Measurements from ENCODE around the gene KRT76.

KRT76 gene

GRCh38 chr12:52771505-52771904 is 5.6 kb downstream of the KRT76 start:
- Histone ChIP-seq H3K27ac (no peak overlapping the region), H3K36me3 (ENCODE audit: insufficient read depth) (no peaks in the 10 kb centered on the region), H3K4me1 (ENCODE audit: low read depth, poor library complexity, severe bottlenecking) (no peaks in the 10 kb centered on the region), H4K20me1 (ENCODE audit: insufficient read depth) (no peaks in the 10 kb centered on the region), H3K9ac (no peak overlapping the region), H2AFZ (ENCODE audit: low read depth) (no peak overlapping the region), H3K79me2 (ENCODE audit: insufficient read depth, low read depth) (no peaks in the 10 kb centered on the region), H3K4me3 (IDR thresholded peaks at IDR 0.05; ENCODE audit: insufficient read depth, low read depth, low read length) (no peak overlapping the region), H3K4me2 (no peak overlapping the region), H3K27me3 (ENCODE audit: insufficient read depth, low read depth) (peaks cover 13% of the 10 kb centered on the region; the same call in 1 of the 2 replicates)
- no peak for TF ChIP-seq CTCF (conservative IDR thresholded peaks at IDR 0.05; ENCODE audit: low read depth, low read length)

- Histone ChIP-seq H3K36me3 (ENCODE audit: insufficient read depth) (no peaks in the 10 kb centered on the region), H3K27me3 (ENCODE audit: insufficient read depth, low read depth) (peaks cover 13% of the 10 kb centered on the region; the same call in 1 of the 2 replicates), H3K79me2 (ENCODE audit: insufficient read depth, low read depth) (no peaks in the 10 kb centered on the region), H3K4me2 (no peak overlapping the region), H3K9ac (no peak overlapping the region), H4K20me1 (ENCODE audit: insufficient read depth) (no peaks in the 10 kb centered on the region), H2AFZ (ENCODE audit: low read depth) (no peak overlapping the region), H3K4me1 (ENCODE audit: low read depth, poor library complexity, severe bottlenecking) (no peaks in the 10 kb centered on the region), H3K4me3 (IDR thresholded peaks at IDR 0.05; ENCODE audit: insufficient read depth, low read depth, low read length) (no peak overlapping the region), H3K27ac (no peak overlapping the region)
- TF ChIP-seq CTCF (conservative IDR thresholded peaks at IDR 0.05; ENCODE audit: low read depth, low read length), result no peak
Measured at GRCh38 chr12:52771088-52771487, 6.1 kb downstream of the KRT76 start.

- Histone ChIP-seq H2AFZ (ENCODE audit: low read depth) (no peak overlapping the region), H3K27ac (no peak overlapping the region), H3K4me3 (IDR thresholded peaks at IDR 0.05; ENCODE audit: insufficient read depth, low read depth, low read length) (no peak overlapping the region), H3K9ac (no peak overlapping the region), H3K4me2 (no peak overlapping the region), H4K20me1 (ENCODE audit: insufficient read depth) (no peaks in the 10 kb centered on the region), H3K4me1 (ENCODE audit: low read depth, poor library complexity, severe bottlenecking) (no peaks in the 10 kb centered on the region), H3K36me3 (ENCODE audit: insufficient read depth) (no peaks in the 10 kb centered on the region), H3K27me3 (ENCODE audit: insufficient read depth, low read depth) (peaks cover 10% of the 10 kb centered on the region; the same call in 1 of the 2 replicates), H3K79me2 (ENCODE audit: insufficient read depth, low read depth) (no peaks in the 10 kb centered on the region)
- no peak for TF ChIP-seq CTCF (conservative IDR thresholded peaks at IDR 0.05; ENCODE audit: low read depth, low read length)
Measured at GRCh38 chr12:52769946-52770345, 7.2 kb downstream of the KRT76 start.

- no peak for TF ChIP-seq CTCF (conservative IDR thresholded peaks at IDR 0.05; ENCODE audit: low read depth, low read length)
- H3K9ac ChIP-seq, result no peak overlapping the region
- H3K27me3 ChIP-seq (ENCODE audit: insufficient read depth, low read depth), result peaks cover 10% of the 10 kb centered on the region; the same call in 1 of the 2 replicates
- H3K36me3 ChIP-seq (ENCODE audit: insufficient read depth), result no peaks in the 10 kb centered on the region
- no peaks in the 10 kb centered on the region for H3K4me1 ChIP-seq (ENCODE audit: low read depth, poor library complexity, severe bottlenecking)
- no peak overlapping the region for H2AFZ ChIP-seq (ENCODE audit: low read depth)
- no peak overlapping the region for H3K4me2 ChIP-seq
- no peaks in the 10 kb centered on the region for H3K79me2 ChIP-seq (ENCODE audit: insufficient read depth, low read depth)
- H4K20me1 ChIP-seq (ENCODE audit: insufficient read depth), result no peaks in the 10 kb centered on the region
- no peak overlapping the region for H3K4me3 ChIP-seq (IDR thresholded peaks at IDR 0.05; ENCODE audit: insufficient read depth, low read depth, low read length)
- H3K27ac ChIP-seq, result no peak overlapping the region
Measured at GRCh38 chr12:52769354-52769753, 7.8 kb downstream of the KRT76 start.

Data from KMS-11 (cell line).